Gastroesophageal sphincter (tissue), 4 donors: ENCODE data around the gene METTL2B. TPM values are rescaled to one million over a fixed set of nuclear protein-coding genes. Genes with fewer than 3 reads are reported as not detected.

ENCODE experiments used
- ATAC-seq: fragments of 150-250 bp; one replicate; pipeline ENCODE4 v1.9.1; 2016; ENCODE audit warnings: mild to moderate bottlenecking, moderate library complexity
- H3K27ac ChIP-seq, 4 donors: fragments of 200-600 bp; sonication (generic) in 3 of 4; 1 replicate in 3 of 4; 2 replicates in 1 of 4; pipeline ENCODE4 v1.5.1; 2016 to 2019
- H3K27me3 ChIP-seq: fragments of 200-600 bp; sonication (generic); one replicate; pipeline ENCODE4 v1.5.1; 2019
- H3K36me3 ChIP-seq, 2 donors: fragments of 200-600 bp; sonication (generic); one replicate each; pipeline ENCODE4 v1.5.1; 2019; ENCODE audit warnings: control low read depth in 1 of 2
- H3K4me1 ChIP-seq, 3 donors: fragments of 200-600 bp; sonication (generic); 1 replicate in 2 of 3; 2 replicates in 1 of 3; pipeline ENCODE4 v1.5.1; 2016 to 2019; ENCODE audit warnings: control low read depth in 2 of 3
- H3K4me3 ChIP-seq, 2 donors: fragments of 200-600 bp; sonication (generic); one replicate each; pipeline ENCODE4 v1.5.1; 2019; ENCODE audit warnings: mild to moderate bottlenecking in 1 of 2, moderate library complexity in 1 of 2
- H3K9me3 ChIP-seq, 3 donors: fragments of 200-600 bp; sonication (generic); one replicate each; pipeline ENCODE4 v1.5.1; 2017 to 2019; ENCODE audit warnings: control low read depth in 2 of 3
- CTCF ChIP-seq, 4 experiments: fragments of 200-600 bp in 2 of 4; fragments of 450-650 bp in 2 of 4; sonication (generic) in 1 of 4; IDR thresholded peaks; one replicate each; pipeline ENCODE4 v1.5.1; 2017 to 2019; ENCODE audit warnings: antibody characterized with exemption in 4 of 4, mild to moderate bottlenecking in 2 of 4, moderate library complexity in 2 of 4
- EP300 ChIP-seq: sonication (generic); formaldehyde crosslinking; IDR thresholded peaks from one replicate; pipeline ENCODE4 v1.6.1; 2017; ENCODE audit warnings: antibody characterized with exemption, mild to moderate bottlenecking
- POLR2A ChIP-seq, 2 donors: fragments of 450-650 bp; IDR thresholded peaks; one replicate each; pipeline ENCODE4 v1.6.1; 2017; ENCODE audit warnings: antibody characterized with exemption in 2 of 2, mild to moderate bottlenecking in 2 of 2, moderate library complexity in 1 of 2
- POLR2AphosphoS5 ChIP-seq: sonication (generic); formaldehyde crosslinking; IDR thresholded peaks from one replicate; pipeline ENCODE4 v1.6.1; 2017; ENCODE audit warnings: antibody characterized with exemption
- WGBS, 2 donors: methylation state at CpG; one replicate each; pipeline ENCODE4 v1.1.5; 2018; ENCODE audit warnings: low coverage in 1 of 2; 5-methylcytosine and 5-hydroxymethylcytosine counted together
- total RNA-seq, 4 donors: library from RNA; depleted of rRNA; stranded (reverse); fragments of >200 nt; gene quantifications; one replicate each; pipeline ENCODE4 v1.1.0, GENCODE V29; 2016

The METTL2B gene
- total RNA-seq, 4 donors from 2014 or later: 20.4 to 29.8 (median 27.1) TPM

DNA sequence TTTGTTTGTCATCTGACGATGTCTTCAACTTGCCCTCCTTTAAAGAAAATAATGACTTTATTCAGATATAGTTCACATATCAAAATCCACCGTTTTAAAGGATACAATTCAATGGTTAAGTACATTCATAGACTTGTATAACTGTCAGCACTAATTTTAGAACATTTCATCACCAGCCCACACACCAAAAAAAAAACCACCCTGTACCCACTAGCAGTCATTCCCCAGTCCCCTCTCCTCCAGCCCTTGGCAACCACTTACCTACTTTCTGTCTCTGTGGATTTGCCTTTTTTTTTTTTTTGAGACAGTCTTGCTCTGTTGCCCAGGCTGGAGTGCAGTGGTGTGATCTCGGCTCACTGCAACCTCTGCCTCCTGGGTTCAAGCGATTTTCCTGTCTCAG is 26.1 kb upstream of the METTL2B start:
- Histone ChIP-seq H3K9me3 (no peaks in the 10 kb centered on the region), H3K27ac (no peak overlapping the region), H3K4me3 (no peak overlapping the region), H3K36me3 (no peaks in the 10 kb centered on the region), H3K4me1 (peaks cover 0 to 24% (median 5%) of the 10 kb centered on the region in 3 donors), H3K27me3 (no peaks in the 10 kb centered on the region)
- 55 to 59% methylated on average over 3 to 4 of the region's 4 CpGs for WGBS, 2 donors
- TF ChIP-seq POLR2A (IDR thresholded peaks at IDR 0.05): no peak
- TF ChIP-seq EP300: no peak
- TF ChIP-seq POLR2AphosphoS5: no peak
- TF ChIP-seq CTCF (IDR thresholded peaks at IDR 0.05): no peak
- ATAC-seq: no peak

GRCh38 chr7:128450913-128451312 is 25.6 kb upstream of the METTL2B start:
- H3K27ac ChIP-seq: no peak overlapping the region
- no peak for TF ChIP-seq POLR2AphosphoS5
- no peak for TF ChIP-seq POLR2A (IDR thresholded peaks at IDR 0.05)
- no peak for TF ChIP-seq CTCF (IDR thresholded peaks at IDR 0.05)
- TF ChIP-seq EP300: no peak
- H3K4me3 ChIP-seq: no peak overlapping the region
- no peaks in the 10 kb centered on the region for H3K27me3 ChIP-seq
- peaks cover 0 to 24% (median 5%) of the 10 kb centered on the region in 3 donors for H3K4me1 ChIP-seq
- H3K9me3 ChIP-seq: no peaks in the 10 kb centered on the region
- no peak for ATAC-seq
- H3K36me3 ChIP-seq: no peaks in the 10 kb centered on the region
- WGBS, 2 donors: 82 to 96% methylated on average over 5 of the region's 5 CpGs

DNA sequence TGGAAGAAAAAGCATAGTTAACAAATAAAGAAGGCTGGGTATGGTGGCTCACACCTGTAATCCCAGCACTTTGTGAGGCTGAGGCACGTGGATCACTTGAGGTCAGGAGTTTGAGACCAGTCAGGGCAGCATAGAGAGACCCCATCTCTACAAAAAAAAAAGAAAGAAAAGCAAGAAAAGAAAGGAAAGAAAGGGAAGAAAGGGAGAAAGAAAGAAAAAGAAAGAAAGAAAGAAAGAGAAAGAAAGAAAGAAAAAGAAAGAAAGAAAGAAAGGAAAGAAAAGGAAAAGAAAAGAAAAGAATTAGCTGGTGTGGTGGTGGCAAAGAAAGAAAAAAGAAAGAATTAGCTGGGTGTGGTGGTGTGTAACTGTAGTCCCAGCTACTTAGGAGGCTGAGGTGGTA is 24.0 kb upstream of the METTL2B start:
- 80 to 81% methylated on average over 1 of the region's 1 CpG for WGBS, 2 donors
- Histone ChIP-seq H3K27ac (no peak overlapping the region), H3K4me3 (no peak overlapping the region), H3K9me3 (no peaks in the 10 kb centered on the region), H3K4me1 (peaks cover 3 to 41% (median 12%) of the 10 kb centered on the region in 3 donors), H3K27me3 (no peaks in the 10 kb centered on the region), H3K36me3 (peaks cover 0 to 3% of the 10 kb centered on the region in 2 donors)
- TF ChIP-seq POLR2A (IDR thresholded peaks at IDR 0.05): no peak
- no peak for ATAC-seq

DNA sequence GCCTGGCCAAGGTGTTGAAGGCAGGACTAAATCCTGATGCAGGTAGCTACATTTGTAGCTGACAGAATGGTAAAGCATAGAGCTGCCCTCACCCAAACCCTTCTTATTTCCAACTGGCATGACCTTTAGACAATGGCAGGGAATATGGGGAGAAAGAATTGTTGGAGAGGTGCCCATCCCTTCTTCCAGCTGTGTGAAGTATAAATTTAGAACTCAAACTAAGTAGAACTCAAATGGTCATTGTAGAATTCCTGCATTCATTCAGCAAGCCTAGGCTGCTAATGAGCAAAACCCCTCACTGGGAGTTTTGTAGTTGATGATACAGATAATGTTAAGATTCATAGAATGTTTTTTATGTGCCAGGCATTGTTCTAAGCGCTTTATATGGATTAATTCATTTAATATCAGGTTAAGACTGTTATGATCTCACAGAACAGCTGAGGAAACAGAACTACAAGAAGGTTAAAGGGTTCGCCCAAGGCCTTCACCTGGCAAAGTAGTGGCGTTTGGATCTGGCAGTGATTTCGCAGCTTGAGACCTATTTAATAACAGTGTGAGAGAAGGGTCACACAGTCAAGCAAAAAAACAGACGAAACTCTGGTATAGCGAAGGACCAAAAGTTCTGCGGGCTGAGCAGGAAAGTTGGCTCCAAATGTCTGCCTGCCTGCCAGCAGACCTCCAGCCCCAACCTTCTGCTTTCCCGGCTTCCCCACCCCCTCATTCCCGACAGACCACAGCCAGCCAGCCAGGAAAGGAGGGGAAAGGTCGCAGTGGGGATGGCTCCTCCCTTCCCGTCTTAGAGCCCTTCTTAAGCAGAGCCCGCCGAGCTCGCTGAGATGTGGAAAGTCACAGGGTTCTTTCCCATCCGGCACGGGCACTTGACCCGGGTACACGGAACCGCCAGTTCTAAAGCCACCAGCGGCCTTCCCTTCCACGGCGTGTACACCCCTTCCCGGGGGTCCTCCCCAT is 22.4 kb upstream of the METTL2B start:
- H3K27me3 ChIP-seq: no peaks in the 10 kb centered on the region
- peaks cover 3 to 56% (median 12%) of the 10 kb centered on the region in 3 donors for H3K4me1 ChIP-seq
- ATAC-seq: peak; percentile 73
- peak overlapping the region; percentile 85 to 94 (median 91) for H3K27ac ChIP-seq
- H3K4me3 ChIP-seq: peak overlapping the region in 1 of 2 donors; percentile 70
- WGBS, 2 donors: 6 to 12% methylated on average over 7 to 11 of the region's 23 CpGs
- TF ChIP-seq CTCF (IDR thresholded peaks at IDR 0.05): no peak
- peak in 1 of 2 donors; percentile 20 for TF ChIP-seq POLR2A (IDR thresholded peaks at IDR 0.05)
- peak; percentile 99 for TF ChIP-seq POLR2AphosphoS5
- no peaks in the 10 kb centered on the region for H3K9me3 ChIP-seq
- peaks cover 0 to 9% of the 10 kb centered on the region in 2 donors for H3K36me3 ChIP-seq

DNA sequence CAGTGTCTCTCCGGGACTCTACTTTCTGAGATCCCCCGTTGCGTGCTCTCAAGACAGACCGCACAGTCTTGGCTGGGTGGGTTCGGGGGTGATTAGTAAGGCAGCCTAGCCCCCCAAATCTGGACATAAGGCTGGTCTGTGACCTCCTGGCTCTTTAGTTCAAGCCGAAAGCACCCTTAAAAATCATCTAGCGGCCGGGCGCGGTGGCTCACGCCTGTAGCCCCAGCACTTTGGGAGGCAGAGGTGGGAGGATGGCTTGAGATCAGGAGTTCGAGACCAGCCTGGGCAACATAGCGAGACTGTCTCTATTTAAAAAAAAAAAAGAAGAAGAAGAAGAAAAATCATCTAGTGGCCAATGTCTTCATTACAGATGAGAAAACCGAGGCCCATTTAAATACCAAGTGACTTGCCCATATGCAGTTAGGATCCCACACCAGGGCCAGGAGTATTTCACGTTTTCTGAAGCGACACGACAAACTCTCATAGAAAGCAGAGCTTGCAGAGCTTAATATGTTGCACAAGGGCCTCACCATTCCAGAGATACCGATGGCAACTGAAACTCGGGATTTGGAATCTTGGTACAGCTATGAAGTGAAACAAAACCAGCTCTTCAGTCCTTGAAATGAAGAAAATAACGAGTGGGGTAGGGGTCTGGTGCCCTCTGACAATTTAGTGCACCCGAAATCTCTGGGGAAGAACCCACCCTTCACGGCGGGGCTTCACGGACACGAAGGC is 21.6 kb upstream of the METTL2B start:
- peaks cover 0 to 9% of the 10 kb centered on the region in 2 donors for H3K36me3 ChIP-seq
- H3K4me1 ChIP-seq: peaks cover 3 to 65% (median 12%) of the 10 kb centered on the region in 3 donors
- 19 to 25% methylated on average over 6 to 9 of the region's 25 CpGs for WGBS, 2 donors
- H3K27me3 ChIP-seq: no peaks in the 10 kb centered on the region
- H3K27ac ChIP-seq: peak overlapping the region; percentile 85 to 94 (median 91)
- no peak for TF ChIP-seq POLR2A (IDR thresholded peaks at IDR 0.05)
- TF ChIP-seq CTCF (IDR thresholded peaks at IDR 0.05): peak in 1 of 4 experiments; percentile 47
- H3K9me3 ChIP-seq: no peaks in the 10 kb centered on the region
- ATAC-seq: peak; percentile 20
- peak overlapping the region; percentile 70 to 96 for H3K4me3 ChIP-seq
